NK-92 treated with Interleukin-12 subunit alpha and Interleukin-12 subunit beta, amount 100 ng/mL, for 24 hours (cell line): ENCODE data around the gene ENTHD1.

ENCODE experiments used
- DNase-seq: peaks from one replicate; lab custom pipeline; 2025; lab: John Stamatoyannopoulos, UW

ENTHD1 gene

GRCh38 chr22:39715778-39716495 is 177.6 kb downstream of the ENTHD1 start:
- DNase-seq = no peak

- DNase-seq = no peak
Observed at GRCh38 chr22:39714321-39714720, 179.2 kb downstream of the ENTHD1 start.

DNA sequence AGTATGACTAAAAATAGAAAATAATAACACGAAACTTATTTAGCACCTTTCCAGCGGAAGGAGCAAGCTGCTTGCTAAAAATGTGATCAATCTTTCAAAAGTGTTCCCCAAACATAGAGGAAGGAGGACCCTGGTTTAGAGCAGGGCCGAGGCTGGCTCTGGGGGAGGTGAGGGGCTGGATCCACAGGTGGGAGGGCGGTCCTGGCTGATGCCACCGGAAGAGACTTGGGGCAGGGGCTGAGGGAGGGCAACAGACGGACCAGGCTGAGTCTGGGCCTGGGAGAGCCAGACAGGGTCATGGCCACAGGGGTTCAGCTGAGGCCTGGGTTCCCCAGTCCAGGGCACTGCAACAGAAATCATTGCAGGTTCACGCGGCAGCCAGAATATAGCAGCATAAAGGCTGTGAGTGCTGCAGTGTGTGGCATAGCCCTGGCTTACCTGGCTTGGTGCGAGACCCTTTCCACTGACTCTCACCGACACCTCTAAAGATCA is 179.7 kb downstream of the ENTHD1 start:
- DNase-seq = no peak

DNA sequence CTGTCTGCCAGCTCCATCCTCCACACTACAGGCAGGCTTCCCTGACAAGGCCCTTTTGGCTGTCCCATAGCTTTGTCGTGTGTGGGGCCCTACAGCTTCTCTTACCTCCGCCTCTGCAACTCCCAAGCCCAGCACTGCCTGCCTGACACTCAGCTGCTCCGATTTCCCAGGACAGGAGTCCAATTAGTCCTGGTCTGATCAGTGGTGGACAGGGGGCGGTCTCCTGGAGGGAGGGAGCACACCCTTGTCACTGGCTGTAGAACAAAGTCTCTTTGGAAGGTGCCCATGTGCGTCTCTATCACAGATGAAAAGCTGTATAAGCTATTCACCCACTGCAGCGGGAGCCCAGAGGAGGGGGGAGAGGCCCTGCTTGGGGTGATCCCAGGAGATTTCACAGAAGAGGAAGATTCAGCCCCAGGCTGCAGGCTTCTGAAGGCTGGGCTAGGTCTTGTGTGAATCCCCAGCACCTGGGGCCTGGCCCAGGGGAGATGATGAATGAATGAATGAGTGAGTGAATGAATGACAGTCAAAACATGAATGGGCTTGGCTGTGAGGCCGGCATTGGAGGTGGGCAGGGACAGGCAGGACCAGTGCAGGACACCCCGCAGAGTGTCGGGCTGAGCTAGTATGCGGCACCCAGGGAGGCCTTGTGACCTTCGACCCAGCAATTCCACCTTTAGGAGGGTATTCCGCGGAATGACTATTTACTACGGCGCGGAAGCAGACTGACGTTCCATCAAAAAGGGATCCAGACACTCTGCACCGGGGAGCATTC is 180.6 kb downstream of the ENTHD1 start:
- no peak for DNase-seq

DNA sequence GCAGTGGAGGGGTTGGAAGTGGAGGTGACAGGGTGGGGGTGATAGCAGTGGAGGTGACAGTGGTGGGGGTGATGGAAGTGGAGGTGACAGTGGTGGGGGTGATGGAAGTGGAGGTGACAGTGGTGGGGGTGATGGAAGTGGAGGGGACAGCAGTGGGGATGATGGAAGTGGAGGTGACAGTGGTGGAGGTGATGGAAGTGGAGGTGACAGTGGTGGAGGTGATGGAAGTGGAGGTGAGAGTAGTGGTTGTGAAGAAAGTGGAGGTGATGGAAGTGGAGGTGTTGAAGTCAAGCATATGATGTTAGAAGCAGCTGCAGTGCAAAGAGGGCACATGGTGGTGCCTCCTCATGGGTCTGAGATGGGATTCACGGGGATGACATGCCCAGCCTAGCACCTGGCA is 181.5 kb downstream of the ENTHD1 start:
- no peak for DNase-seq

DNA sequence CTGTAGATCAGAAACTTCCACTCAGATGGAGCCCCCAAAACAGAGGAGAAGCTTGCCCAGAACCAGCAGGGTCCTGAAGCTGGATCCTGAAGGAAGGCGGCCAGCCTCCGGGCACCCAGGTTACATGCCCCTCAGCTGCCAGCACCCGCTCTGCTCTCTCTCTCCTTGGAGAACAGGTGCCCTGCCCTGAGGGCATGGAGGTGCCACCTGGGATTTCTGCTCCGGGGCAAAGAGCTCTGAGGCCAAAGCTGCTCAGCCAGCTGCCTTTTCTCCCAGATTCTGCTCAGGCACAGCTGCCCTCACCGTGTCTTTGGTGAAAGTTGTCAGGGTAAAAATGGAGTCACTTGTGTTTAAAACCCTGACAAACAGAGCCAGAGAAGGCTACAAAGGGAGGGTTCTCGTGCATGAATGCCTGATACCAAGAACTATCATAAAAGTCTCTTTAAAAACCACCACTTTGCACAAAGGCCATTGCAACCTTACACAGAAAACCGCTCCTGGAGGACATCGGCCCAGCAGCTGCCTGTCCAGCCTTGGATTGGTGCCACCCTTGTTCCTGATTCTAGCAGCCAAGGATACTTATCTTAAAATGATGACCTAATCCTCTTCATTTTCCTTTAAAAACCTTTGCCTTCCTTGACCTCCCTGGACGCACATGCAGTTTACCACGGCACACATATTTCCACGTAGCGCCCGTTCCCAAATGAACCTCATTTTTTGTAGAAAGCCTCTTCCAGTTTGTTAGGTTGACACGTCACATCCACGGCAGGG is 183.0 kb downstream of the ENTHD1 start:
- no peak for DNase-seq

GRCh38 chr22:39707816-39708215 is 185.7 kb downstream of the ENTHD1 start:
- DNase-seq = no peak

DNA sequence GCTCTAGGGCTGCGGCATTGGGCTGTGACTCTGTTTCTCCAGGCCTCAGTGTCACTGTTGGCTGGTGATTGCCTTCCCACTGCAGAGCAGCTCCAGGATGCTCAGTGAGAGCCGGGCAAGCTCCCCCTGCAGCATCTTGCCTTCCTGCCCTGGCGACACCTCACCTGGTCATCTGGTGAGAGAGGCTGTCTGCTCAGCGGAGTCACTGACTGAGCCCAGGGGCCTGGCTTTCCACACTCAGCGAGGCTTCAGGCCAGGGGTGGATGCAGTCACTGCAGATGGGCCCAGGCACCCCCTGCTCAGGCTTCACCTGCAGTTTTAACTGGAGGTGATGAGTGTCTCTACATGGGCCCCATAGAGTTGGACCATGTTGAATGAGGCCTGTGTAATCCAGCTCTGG is 186.2 kb downstream of the ENTHD1 start:
- no peak for DNase-seq

DNA sequence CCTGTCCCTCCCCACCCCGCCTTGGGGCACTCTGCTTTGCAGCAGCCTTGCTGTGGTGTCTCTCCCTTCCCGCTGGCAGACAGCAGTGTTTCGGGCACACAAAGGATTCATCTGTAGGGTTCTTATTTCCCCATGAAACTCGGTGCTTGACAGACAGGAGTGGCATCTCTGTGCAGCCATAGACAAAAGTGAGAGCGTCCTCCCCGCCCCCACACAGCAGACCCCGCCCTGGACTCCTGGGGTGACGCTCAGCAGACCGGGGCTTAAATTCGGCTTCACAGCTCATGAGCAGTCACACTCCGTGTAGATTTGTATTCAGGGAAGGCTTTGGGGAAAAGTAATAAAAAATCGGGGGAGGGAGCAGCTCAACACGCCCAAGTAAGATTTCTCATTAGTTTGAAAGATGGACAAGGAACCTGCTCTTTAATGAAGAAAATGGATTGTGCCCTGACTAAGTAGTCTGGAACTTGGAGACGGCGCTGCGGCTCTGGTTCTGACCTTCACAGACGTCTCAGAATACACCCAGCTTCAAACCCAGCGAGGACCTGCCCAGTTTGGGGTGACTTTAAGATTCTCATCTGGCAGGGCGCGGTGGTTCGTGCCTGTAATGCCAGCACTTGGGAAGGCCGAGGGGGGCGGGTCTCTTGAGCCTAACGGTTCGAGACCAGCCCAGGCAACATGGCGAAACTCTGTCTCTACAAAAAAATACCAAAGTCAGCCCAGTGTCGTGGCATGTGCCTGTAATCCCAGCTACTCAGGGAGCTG is 187.0 kb downstream of the ENTHD1 start:
- no peak for DNase-seq

- no peak for DNase-seq
Observed at GRCh38 chr22:39705386-39705785, 188.2 kb downstream of the ENTHD1 start.

DNA sequence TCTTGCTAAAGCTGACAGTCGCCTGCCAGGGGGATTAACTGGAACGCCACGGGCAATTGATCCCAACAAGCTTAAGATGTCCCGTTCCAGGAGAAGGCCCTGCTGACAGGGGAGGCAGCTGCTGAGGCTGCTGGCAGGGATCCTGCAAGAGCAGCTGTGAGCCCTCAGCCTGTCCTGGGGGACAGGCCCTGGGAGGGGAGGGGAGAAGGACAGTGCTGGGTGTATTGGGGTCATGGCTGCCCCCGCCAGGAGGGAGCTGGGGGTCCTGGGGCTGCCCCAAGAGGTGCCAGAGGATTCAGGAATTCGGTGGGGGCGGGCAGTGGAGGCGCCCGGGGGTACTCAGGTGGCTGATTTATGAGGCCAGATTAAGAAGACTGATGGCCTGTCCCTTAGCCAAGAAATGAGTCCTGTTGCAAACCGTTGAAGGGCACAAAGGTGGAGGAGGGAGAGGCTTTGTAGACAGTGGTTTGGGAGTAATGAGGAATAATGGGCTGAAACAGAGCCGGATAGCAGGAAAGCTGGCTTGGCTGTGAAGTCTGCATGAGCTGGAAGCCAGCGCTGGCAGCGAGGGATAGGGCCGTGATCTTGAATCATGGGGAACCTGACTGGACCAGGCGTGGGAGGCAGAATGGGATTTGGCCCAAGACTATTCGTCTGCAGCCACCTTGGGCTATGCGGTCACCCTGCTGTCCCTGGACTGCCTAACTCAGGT is 189.5 kb downstream of the ENTHD1 start:
- no peak for DNase-seq

GRCh38 chr22:39703091-39703490 is 190.5 kb downstream of the ENTHD1 start:
- no peak for DNase-seq

GRCh38 chr22:39700565-39700964 is 193.0 kb downstream of the ENTHD1 start:
- DNase-seq = no peak

- no peak for DNase-seq
Observed at GRCh38 chr22:39699631-39700360, 193.8 kb downstream of the ENTHD1 start.

GRCh38 chr22:39697790-39698430 is 195.7 kb downstream of the ENTHD1 start:
- DNase-seq = no peak

DNA sequence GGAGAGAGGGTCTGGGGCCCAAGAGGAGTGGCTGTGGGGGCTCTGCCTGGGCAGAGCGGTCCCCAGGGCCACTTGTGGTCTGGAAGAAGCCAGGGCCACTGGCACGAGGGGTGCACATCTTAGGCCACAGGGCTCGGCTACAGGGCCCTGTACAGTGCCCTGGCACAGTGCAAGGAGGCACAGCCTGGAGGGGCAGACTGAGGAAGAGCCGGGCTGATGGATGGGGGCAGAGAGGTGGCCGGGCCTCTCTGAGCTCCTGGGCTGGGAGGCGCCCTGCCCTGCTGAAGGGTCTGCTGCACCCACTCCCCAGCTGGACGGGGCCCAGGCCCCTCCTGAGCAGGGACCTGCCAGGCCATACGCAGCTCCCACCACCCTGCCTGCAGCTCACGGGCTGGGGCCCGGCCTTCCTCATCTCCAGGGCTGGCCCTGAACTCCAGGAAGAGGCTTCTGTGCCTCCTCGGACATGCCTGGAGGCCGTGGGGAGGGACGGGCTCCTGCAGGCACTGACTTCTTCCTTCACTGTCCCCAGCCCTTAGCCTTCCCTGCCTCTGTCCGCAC is 199.5 kb downstream of the ENTHD1 start:
- DNase-seq = no peak
